HG03139 (cell line): ENCODE measurements around the gene UBE2E2.

Source experiments
- ATAC-seq: cut with Tn5 transposase; IDR thresholded peaks from one replicate; pipeline ENCODE4 v1.9.1; 2021; ENCODE audit not compliant: unreplicated experiment

The UBE2E2 gene

GRCh38 chr3:23435318-23435717 lies 232.2 kb downstream of the UBE2E2 start:
- ATAC-seq: no peak

- ATAC-seq: no peak
Measured at GRCh38 chr3:23435904-23436303, 232.8 kb downstream of the UBE2E2 start.

GRCh38 chr3:23437484-23438145 lies 234.5 kb downstream of the UBE2E2 start:
- no peak for ATAC-seq

- ATAC-seq: peak; percentile 31
Measured at GRCh38 chr3:23438657-23439056, 235.5 kb downstream of the UBE2E2 start.

GRCh38 chr3:23439080-23439479 lies 236.0 kb downstream of the UBE2E2 start:
- ATAC-seq: no peak

GRCh38 chr3:23440416-23441294 lies 237.5 kb downstream of the UBE2E2 start:
- no peak for ATAC-seq

GRCh38 chr3:23442598-23443383 lies 239.7 kb downstream of the UBE2E2 start:
- peak; percentile 50 for ATAC-seq

GRCh38 chr3:23444386-23444785 lies 241.3 kb downstream of the UBE2E2 start:
- peak; percentile 33 for ATAC-seq

- ATAC-seq: no peak
Measured at GRCh38 chr3:23446301-23446700, 243.2 kb downstream of the UBE2E2 start.

GRCh38 chr3:23448998-23449537 lies 245.9 kb downstream of the UBE2E2 start:
- no peak for ATAC-seq

GRCh38 chr3:23450051-23450450 lies 246.9 kb downstream of the UBE2E2 start:
- ATAC-seq: no peak

GRCh38 chr3:23450806-23451205 lies 247.7 kb downstream of the UBE2E2 start:
- ATAC-seq: no peak

GRCh38 chr3:23452408-23452807 lies 249.3 kb downstream of the UBE2E2 start:
- no peak for ATAC-seq

GRCh38 chr3:23455084-23455483 lies 252.0 kb downstream of the UBE2E2 start:
- ATAC-seq: no peak

GRCh38 chr3:23455775-23456174 lies 252.6 kb downstream of the UBE2E2 start:
- ATAC-seq: no peak

- no peak for ATAC-seq
Measured at GRCh38 chr3:23457697-23458096, 254.6 kb downstream of the UBE2E2 start.

- ATAC-seq: no peak
Measured at GRCh38 chr3:23459465-23459864, 256.3 kb downstream of the UBE2E2 start.

GRCh38 chr3:23459889-23460546 lies 256.9 kb downstream of the UBE2E2 start:
- no peak for ATAC-seq

GRCh38 chr3:23461069-23461468 lies 257.9 kb downstream of the UBE2E2 start:
- ATAC-seq: no peak

GRCh38 chr3:23463791-23464190 lies 260.7 kb downstream of the UBE2E2 start:
- ATAC-seq: no peak

GRCh38 chr3:23465569-23465968 lies 262.4 kb downstream of the UBE2E2 start:
- ATAC-seq: no peak
